GM23338 (cell line): ENCODE measurements around the gene ZNF397. TPM values are rescaled to one million over a fixed set of nuclear protein-coding genes. Genes with fewer than 3 reads are reported as not detected.

Experiments
- ATAC-seq: fragments of 200-7000 bp; cut with Tn5 transposase; 3 replicates; pipeline ENCODE4 v1.9.1; 2020
- DNase-seq: peaks from one replicate; pipeline ENCODE4 v3.0.0-alpha.2; 2015; ENCODE audit warnings: low spot score
- H2AFZ ChIP-seq: fragments of 200-600 bp; sonication (generic); 2 replicates; pipeline ENCODE4 v1.8.0; 2016; ENCODE audit warnings: antibody characterized with exemption, mild to moderate bottlenecking, moderate library complexity
- H3F3A ChIP-seq: fragments of 200-600 bp; sonication (generic); replicated peaks from 2 replicates; pipeline ENCODE4 v1.8.0; 2017; ENCODE audit warnings: antibody characterized with exemption, mixed run types, low read depth
- H3K27ac ChIP-seq: fragments of 200-600 bp; sonication (generic); 2 replicates; pipeline ENCODE4 v1.6.1; 2016; ENCODE audit warnings: low read depth
- H3K27me3 ChIP-seq: fragments of 200-600 bp; sonication (generic); 2 replicates; pipeline ENCODE4 v1.8.0; 2016; ENCODE audit warnings: mild to moderate bottlenecking, mixed run types, moderate library complexity; ENCODE audit not compliant: insufficient read depth
- H3K36me3 ChIP-seq: fragments of 200-600 bp; sonication (generic); 2 replicates; pipeline ENCODE4 v1.8.0; 2016; ENCODE audit warnings: mild to moderate bottlenecking; ENCODE audit not compliant: insufficient read depth
- H3K4me1 ChIP-seq: fragments of 200-600 bp; sonication (generic); 2 replicates; pipeline ENCODE4 v1.8.0; 2016; ENCODE audit warnings: mild to moderate bottlenecking, moderate library complexity; ENCODE audit not compliant: insufficient read depth
- H3K4me2 ChIP-seq: fragments of 200-600 bp; sonication (generic); 2 replicates; pipeline ENCODE4 v1.7.1; 2017; ENCODE audit warnings: mixed run types
- H3K4me3 ChIP-seq: fragments of 200-600 bp; sonication (generic); 2 replicates; pipeline ENCODE4 v1.6.1; 2016; ENCODE audit warnings: mixed run types
- H3K79me2 ChIP-seq: fragments of 200-600 bp; sonication (generic); replicated peaks from 2 replicates; pipeline ENCODE4 v1.8.0; 2017; ENCODE audit warnings: mild to moderate bottlenecking; ENCODE audit not compliant: insufficient read depth
- H3K9me2 ChIP-seq: fragments of 200-600 bp; sonication (generic); 2 replicates; pipeline ENCODE4 v1.8.0; 2017; ENCODE audit not compliant: insufficient read depth
- H4K20me1 ChIP-seq: fragments of 200-600 bp; sonication (generic); replicated peaks from 2 replicates; pipeline ENCODE4 v1.8.0; 2017; ENCODE audit warnings: mild to moderate bottlenecking; ENCODE audit not compliant: insufficient read depth
- H3K27ac Mint-ChIP-seq: 2 replicates; pipeline ENCODE4 v1.8.0; 2020; ENCODE audit warnings: inconsistent platforms, mild to moderate bottlenecking, moderate library complexity, mixed read lengths
- H3K27me3 Mint-ChIP-seq: 3 replicates; pipeline ENCODE4 v1.8.0; 2022; ENCODE audit warnings: low read depth, mild to moderate bottlenecking, moderate library complexity, mixed read lengths, inconsistent platforms; ENCODE audit not compliant: insufficient read depth, poor library complexity
- H3K36me3 Mint-ChIP-seq: 3 replicates; pipeline ENCODE4 v1.8.0; 2021; ENCODE audit warnings: low read depth, mild to moderate bottlenecking, inconsistent platforms, moderate library complexity, mixed read lengths
- H3K4me1 Mint-ChIP-seq: 3 replicates; pipeline ENCODE4 v1.8.0; 2020; ENCODE audit warnings: mild to moderate bottlenecking, inconsistent platforms, mixed read lengths
- H3K4me3 Mint-ChIP-seq: 3 replicates; pipeline ENCODE4 v1.8.0; 2021; ENCODE audit warnings: moderate library complexity, mild to moderate bottlenecking, inconsistent platforms, mixed read lengths
- H3K9me3 Mint-ChIP-seq: 3 replicates; pipeline ENCODE4 v1.8.0; 2020; ENCODE audit warnings: moderate library complexity, mild to moderate bottlenecking, inconsistent platforms, mixed read lengths
- CREB1 ChIP-seq: fragments of 250-450 bp; sonication (Bioruptor Pico); IDR thresholded peaks from 2 replicates; pipeline ENCODE4 v1.5.0; 2020; ENCODE audit warnings: low read depth, mild to moderate bottlenecking, moderate library complexity
- CTCF ChIP-seq, 2 experiments: fragments of 200-600 bp in 1 of 2; sonication (generic) in 1 of 2; conservative IDR thresholded peaks; 2 replicates each; pipeline versions ENCODE4 v1.5.1 to v1.6.1; 2016 to 2017; ENCODE audit warnings: antibody characterized with exemption in 2 of 2, low read depth in 2 of 2, mild to moderate bottlenecking in 2 of 2, moderate library complexity in 1 of 2
- ETS1 ChIP-seq: IDR thresholded peaks from 2 replicates; pipeline ENCODE4 v1.6.1; 2016; ENCODE audit warnings: antibody characterized with exemption
- EZH2 ChIP-seq: fragments of 200-600 bp; sonication (generic); IDR thresholded peaks from one replicate; pipeline ENCODE4 v1.8.0; 2017; ENCODE audit warnings: antibody characterized with exemption, mild to moderate bottlenecking, low read depth; ENCODE audit not compliant: unreplicated experiment
- EZH2phosphoT487 ChIP-seq: fragments of 200-600 bp; sonication (generic); IDR thresholded peaks from one replicate; pipeline ENCODE4 v1.8.1; 2018; ENCODE audit warnings: antibody characterized with exemption; ENCODE audit not compliant: unreplicated experiment
- JUNB ChIP-seq: IDR thresholded peaks from one replicate; pipeline ENCODE4 v1.6.1; 2016; ENCODE audit warnings: antibody characterized with exemption; ENCODE audit not compliant: unreplicated experiment
- NANOG ChIP-seq: IDR thresholded peaks from 2 replicates; pipeline ENCODE4 v1.6.1; 2016; ENCODE audit warnings: antibody characterized with exemption, borderline replicate concordance
- POLR2AphosphoS5 ChIP-seq: IDR thresholded peaks from 2 replicates; pipeline ENCODE4 v1.6.1; 2016; ENCODE audit warnings: antibody characterized with exemption, low read depth
- REST ChIP-seq: IDR thresholded peaks from one replicate; pipeline ENCODE4 v1.6.1; 2018; ENCODE audit warnings: antibody characterized with exemption; ENCODE audit not compliant: unreplicated experiment
- STAT1 ChIP-seq: IDR thresholded peaks from one replicate; pipeline ENCODE4 v1.6.1; 2016; ENCODE audit warnings: antibody characterized with exemption; ENCODE audit not compliant: unreplicated experiment
- ZNF114 ChIP-seq: fragments of 250-450 bp; sonication (Bioruptor Pico); IDR thresholded peaks from 2 replicates; pipeline ENCODE4 v1.5.0; 2020; ENCODE audit warnings: mild to moderate bottlenecking, moderate library complexity
- ZNF331 ChIP-seq: fragments of 250-450 bp; sonication (Bioruptor Pico); IDR thresholded peaks from 2 replicates; pipeline ENCODE4 v1.5.0; 2020; ENCODE audit warnings: low read depth, mild to moderate bottlenecking, moderate library complexity
- ZNF462 ChIP-seq: fragments of 250-450 bp; sonication (Bioruptor Pico); IDR thresholded peaks from 2 replicates; pipeline ENCODE4 v1.5.0; 2020; ENCODE audit warnings: mild to moderate bottlenecking, moderate library complexity
- polyA plus RNA-seq: library from polyadenylated mRNA; unstranded; fragments of >200 nt; fragmentation: Nextera tagmentation; extraction: Ambion mirVana; gene quantifications from 2 replicates; pipeline ENCODE4 v1.2.1, GENCODE V29; 2016
- total RNA-seq: library from RNA; depleted of rRNA; stranded (reverse); fragments of >200 nt; shearing (Covaris generic); gene quantifications from 2 replicates; pipeline ENCODE4 v1.2.3, GENCODE V29; 2014

ZNF397 gene
- total and polyA plus RNA-seq, 2 experiments from 2014 or later = 19.1 to 48.6 TPM

- H3K27me3 Mint-ChIP-seq = no peaks in the 10 kb centered on the region
- H3K9me3 Mint-ChIP-seq = peaks cover 6% of the 10 kb centered on the region; the same call in 1 of the 3 replicates
Measured at GRCh38 chr18:35253655-35254287, 12.9 kb downstream of the ZNF397 start.

More at GRCh38 chr18:35253655-35254287, 12.9 kb downstream of the ZNF397 start:
- no peak for DNase-seq
- TF ChIP-seq EZH2phosphoT487 (no peak), ZNF331 (CRISPR knock-in tag) (no peak), POLR2AphosphoS5 (no peak), ZNF114 (CRISPR knock-in tag) (no peak), STAT1 (no peak), ETS1 (no peak), CTCF (conservative IDR thresholded peaks at IDR 0.05; ENCODE audit: low read depth in 2 of 2) (no peak), REST (no peak), ZNF462 (CRISPR knock-in tag) (no peak), EZH2 (no peak), NANOG (no peak), JUNB (no peak), CREB1 (CRISPR knock-in tag) (no peak)
- H3K4me1 ChIP-seq = no peaks in the 10 kb centered on the region
- H2AFZ ChIP-seq = no peak overlapping the region
- no peaks in the 10 kb centered on the region for H3K4me1 Mint-ChIP-seq
- H3K4me2 ChIP-seq = no peak overlapping the region
- peaks cover 69% of the 10 kb centered on the region for H3K36me3 Mint-ChIP-seq
- no peaks in the 10 kb centered on the region for H3K79me2 ChIP-seq
- no peaks in the 10 kb centered on the region for H3F3A ChIP-seq
- no peak overlapping the region for H3K27ac ChIP-seq
- H3K36me3 ChIP-seq = peaks cover 13% of the 10 kb centered on the region
- no peaks in the 10 kb centered on the region for H3K27me3 ChIP-seq
- peaks cover 6% of the 10 kb centered on the region; the same call in 1 of the 2 replicates for H4K20me1 ChIP-seq
- no peaks in the 10 kb centered on the region for H3K9me2 ChIP-seq
- H3K4me3 Mint-ChIP-seq = no peak overlapping the region
- no peak for ATAC-seq
- no peak overlapping the region for H3K4me3 ChIP-seq
- H3K27ac Mint-ChIP-seq = no peak overlapping the region
